HepG2 (cell line): ENCODE measurements around the gene ARFGEF3. TPM values are rescaled to one million over a fixed set of nuclear protein-coding genes. Genes with fewer than 3 reads are reported as not detected.

ENCODE experiments used
- ATAC-seq: fragments of 200-7000 bp; cut with Tn5 transposase; 3 replicates; pipeline ENCODE4 v1.9.1; 2020; ENCODE audit warnings: mild to moderate bottlenecking, moderate library complexity
- BruUV-seq: library from RNA; stranded (reverse); fragments of 400-500 nt; replicated peaks from 2 replicates; lab custom pipeline; 2021; lab: Mats Ljungman, UMichigan
- CTCF ChIA-PET: fragments of 300-600 bp; formaldehyde crosslinking; extraction: SDS; loops from one replicate; lab custom pipeline; 2021; ENCODE audit warnings: low total read pairs, inconsistent platforms, low intra/inter-chr PET ratio; lab: Yijun Ruan, JAX
- POLR2A ChIA-PET: fragments of 350-600 bp; sonication (Branson Sonifier 250); formaldehyde crosslinking; loops from one replicate; lab custom pipeline; 2020; ENCODE audit warnings: antibody characterized with exemption, inconsistent platforms; lab: Yijun Ruan, JAX
- DNase-seq: peaks from one replicate; pipeline ENCODE4 v3.0.0-alpha.2; 2015; ENCODE audit warnings: low spot score
- FAIRE-seq: peaks from 3 replicates; lab custom pipeline; 2011; peaks lifted over from hg19 to GRCh38; lab: Jason Lieb, UNC
- H2AFZ ChIP-seq: one replicate; pipeline ENCODE4 v1.6.1; 2011; ENCODE audit warnings: low read length, inconsistent platforms
- H3K27ac ChIP-seq: fragments of 300-600 bp; 3 replicates; pipeline ENCODE4 v1.8.0; 2011; ENCODE audit warnings: mixed run types, mild to moderate bottlenecking, mixed read lengths, low read length, inconsistent platforms; ENCODE audit not compliant: insufficient read depth; ENCODE audit errors: extremely low read length
- H3K27me3 ChIP-seq, 2 experiments: fragments of 200-600 bp in 1 of 2; 2 replicates in 1 of 2; 3 replicates in 1 of 2; pipeline versions ENCODE4 v1.6.0 to v1.8.0; 2011; ENCODE audit warnings: low read length in 2 of 2, mild to moderate bottlenecking in 2 of 2, moderate library complexity in 2 of 2, inconsistent platforms in 1 of 2; ENCODE audit not compliant: insufficient read depth in 2 of 2, control insufficient read depth in 1 of 2
- H3K36me3 ChIP-seq, 2 experiments: fragments of 200-600 bp in 1 of 2; replicated peaks in 1 of 2; 2 replicates in 1 of 2; 3 replicates in 1 of 2; pipeline versions ENCODE4 v1.5.1 to v1.8.0; 2011; ENCODE audit warnings: low read length in 2 of 2, inconsistent platforms in 1 of 2; ENCODE audit not compliant: insufficient read depth in 2 of 2, control insufficient read depth in 1 of 2
- H3K4me1 ChIP-seq: 2 replicates; pipeline ENCODE4 v1.5.1; 2012; ENCODE audit warnings: low read length, inconsistent platforms; ENCODE audit not compliant: insufficient read depth
- H3K4me2 ChIP-seq: 2 replicates; pipeline ENCODE4 v1.6.0; 2011; ENCODE audit warnings: low read depth, low read length, inconsistent platforms
- H3K4me3 ChIP-seq, 3 experiments: fragments of 200-600 bp in 1 of 3; sonication (generic), shearing (Covaris generic) in 1 of 3; replicated peaks in 1 of 3; 2 replicates each; pipeline ENCODE4 v1.5.1; 2011 to 2016; ENCODE audit warnings: low read length in 3 of 3, inconsistent platforms in 2 of 3, low read depth in 2 of 3, mild to moderate bottlenecking in 2 of 3, control low read depth in 1 of 3, mixed read lengths in 1 of 3; ENCODE audit not compliant: insufficient read depth in 1 of 3
- H3K79me2 ChIP-seq: one replicate; pipeline ENCODE4 v1.6.1; 2011; ENCODE audit warnings: low read length, inconsistent platforms; ENCODE audit not compliant: insufficient read depth
- H3K9ac ChIP-seq: 2 replicates; pipeline ENCODE4 v1.6.0; 2011; ENCODE audit warnings: mild to moderate bottlenecking, low read depth, low read length, inconsistent platforms; ENCODE audit not compliant: insufficient read depth
- H3K9me3 ChIP-seq: 2 replicates; pipeline ENCODE4 v1.5.1; 2012; ENCODE audit warnings: mild to moderate bottlenecking, low read length
- H4K20me1 ChIP-seq: 2 replicates; pipeline ENCODE4 v1.6.0; 2011; ENCODE audit warnings: inconsistent platforms, mild to moderate bottlenecking, low read length, moderate library complexity; ENCODE audit not compliant: insufficient read depth
- BRF2 ChIP-seq: sonication (generic); formaldehyde crosslinking; IDR thresholded peaks from 2 replicates; pipeline ENCODE4 v1.8.1; 2022; ENCODE audit warnings: mild to moderate bottlenecking, missing genetic modification reagents
- KLF11 ChIP-seq: IDR thresholded peaks from 2 replicates; pipeline ENCODE4 v1.6.1; 2016; ENCODE audit warnings: missing compliant biosample characterization
- RBAK ChIP-seq: sonication (generic); formaldehyde crosslinking; IDR thresholded peaks from 2 replicates; pipeline ENCODE4 v1.5.1; 2020; ENCODE audit warnings: mild to moderate bottlenecking, missing genetic modification reagents
- SOX6 ChIP-seq, 2 experiments: fragments of 450-650 bp in 1 of 2; sonication (generic) in 1 of 2; formaldehyde crosslinking in 1 of 2; IDR thresholded peaks; 2 replicates each; pipeline versions ENCODE4 v1.4.0 to v1.6.1; 2017 to 2020; ENCODE audit warnings: antibody characterized with exemption in 1 of 2, mild to moderate bottlenecking in 1 of 2, missing genetic modification reagents in 1 of 2
- SPEN ChIP-seq: sonication (generic); formaldehyde crosslinking; IDR thresholded peaks from 2 replicates; pipeline ENCODE4 v1.5.1; 2020; ENCODE audit warnings: low read depth, mild to moderate bottlenecking, missing genetic modification reagents
- ZFAT ChIP-seq: sonication (generic); formaldehyde crosslinking; conservative IDR thresholded peaks from 2 replicates; pipeline ENCODE4 v1.8.1; 2023; ENCODE audit warnings: missing genetic modification reagents, inconsistent platforms
- ZNF75D ChIP-seq: sonication (generic); formaldehyde crosslinking; IDR thresholded peaks from 2 replicates; pipeline ENCODE4 v1.8.1; 2023; ENCODE audit warnings: missing genetic modification reagents, mild to moderate bottlenecking, borderline replicate concordance
- ZXDC ChIP-seq: sonication (generic); formaldehyde crosslinking; IDR thresholded peaks from 2 replicates; pipeline ENCODE4 v1.5.0; 2020; ENCODE audit warnings: mild to moderate bottlenecking, missing genetic modification reagents
- WGBS: methylation state at CpG from one replicate; pipeline ENCODE4 v1.1.6; 2017; ENCODE audit warnings: low lambda C conversion rate; 5-methylcytosine and 5-hydroxymethylcytosine counted together
- in situ Hi-C: cut with HindIII; loops from 2 replicates; pipeline ENCODE4 v1.10.0; 2017; ENCODE audit warnings: low pct_unique_long_range_greater_than_20kb; ENCODE audit not compliant: extremely low pct_ligation_motif_present
- intact Hi-C: fragments of 100-400 bp; cut with micrococcal nuclease; formaldehyde crosslinking; loops from one replicate; pipeline ENCODE4 v1.10.0; 2022; ENCODE audit not compliant: unreplicated experiment
- polyA plus RNA-seq, 8 experiments: library from polyadenylated mRNA; depleted of rRNA in 3 of 8; stranded (reverse) in 7 of 8; unstranded in 1 of 8; fragments of >200 nt; fragmentation: Illumina TruSeq in 4 of 8; extraction: Trizol in 4 of 8; gene quantifications; 2 replicates each; pipeline versions ENCODE4 v1.2.1 to v1.2.3, GENCODE V29; 2011 to 2016; ENCODE audit warnings: low read depth in 4 of 8, missing spikeins in 1 of 8, mixed read lengths in 1 of 8; ENCODE audit not compliant: insufficient read depth in 1 of 8
- total RNA-seq, 5 experiments: library from RNA; depleted of rRNA; stranded (reverse); fragments of >200 nt; fragmentation: Illumina TruSeq; extraction: Trizol; gene quantifications; 2 replicates each; pipeline ENCODE4 v1.2.3, GENCODE V29; 2016; ENCODE audit warnings: low read depth in 1 of 5

Gene ARFGEF3
- total and polyA plus RNA-seq, 2 of the 13 experiments (the other 11 are each of a cell fraction or from before 2014, with no cell fraction given), result 0.60 to 2.6 TPM

GRCh38 chr6:138291036-138291848 lies 129.5 kb downstream of the ARFGEF3 start:
- no peaks in the 10 kb centered on the region for H3K27me3 ChIP-seq
- H2AFZ ChIP-seq, result no peak overlapping the region
- H3K4me1 ChIP-seq, result 0 out of 2 replicates have a peak, but pooled peaks cover 5% of the 10 kb centered on the region
- no peak overlapping the region for H3K9ac ChIP-seq
- no peaks in the 10 kb centered on the region for H4K20me1 ChIP-seq
- in situ Hi-C loops (loop anchor here (25.0 kb wide), 1 partner anchor 296 kb away; no protein-coding TSS in a partner anchor), intact Hi-C loops (no loop called here)
- ATAC-seq (no peak), DNase-seq (no peak), FAIRE-seq (no peak)
- H3K4me3 ChIP-seq, result no peak overlapping the region
- no peak overlapping the region for H3K27ac ChIP-seq
- no peaks in the 10 kb centered on the region for H3K9me3 ChIP-seq
- BruUV-seq, result no TSS peak
- POLR2A ChIA-PET, result no interaction called here
- no peak overlapping the region for H3K4me2 ChIP-seq
- H3K36me3 ChIP-seq, result no peaks in the 10 kb centered on the region
- H3K79me2 ChIP-seq, result no peaks in the 10 kb centered on the region
- CTCF ChIA-PET, result no interaction called here
- WGBS, result 82% methylated on average over 17 of the region's 21 CpGs
- no peak for TF ChIP-seq ZFAT (CRISPR knock-in tag)
- TF ChIP-seq SPEN (CRISPR knock-in tag), result no peak
- TF ChIP-seq SOX6 (IDR thresholded peaks at IDR 0.05), result no peak
- TF ChIP-seq SOX6 (CRISPR knock-in tag; IDR thresholded peaks at IDR 0.05), result no peak
- no peak for TF ChIP-seq KLF11
- no peak for TF ChIP-seq ZXDC (CRISPR knock-in tag)
- TF ChIP-seq ZNF75D (CRISPR knock-in tag), result no peak
- no peak for TF ChIP-seq BRF2 (CRISPR knock-in tag)
- TF ChIP-seq RBAK (CRISPR knock-in tag), result no peak
